MCF 10A (cell line): ENCODE measurements around the gene ZNF436. TPM values are rescaled to one million over a fixed set of nuclear protein-coding genes. Genes with fewer than 3 reads are reported as not detected.

ENCODE experiments used
- BruUV-seq: library from RNA; stranded (reverse); fragments of 400-500 nt; replicated peaks from 2 replicates; lab custom pipeline; 2021; lab: Mats Ljungman, UMichigan
- CTCF ChIA-PET: fragments of 300-600 bp; sonication (Branson Sonifier 250); formaldehyde crosslinking; extraction: SDS; loops from one replicate; lab custom pipeline; 2021; ENCODE audit warnings: antibody characterized with exemption, inconsistent platforms; lab: Yijun Ruan, JAX
- POLR2A ChIA-PET: fragments of 300-600, 350-650 bp; sonication (Branson Sonifier 250); formaldehyde crosslinking; extraction: SDS; loops from one replicate; lab custom pipeline; 2020; ENCODE audit warnings: antibody characterized with exemption, inconsistent platforms; lab: Yijun Ruan, JAX
- DNase-seq: peaks from one replicate; pipeline ENCODE4 v3.0.0-alpha.2; 2018; ENCODE audit not compliant: unreplicated experiment
- H3K27ac Mint-ChIP-seq: one replicate; pipeline ENCODE4 v1.8.0; 2022; ENCODE audit warnings: mild to moderate bottlenecking, low read depth, mixed read lengths; ENCODE audit not compliant: unreplicated experiment
- H3K27me3 Mint-ChIP-seq: one replicate; pipeline ENCODE4 v1.8.0; 2022; ENCODE audit warnings: mixed read lengths; ENCODE audit not compliant: insufficient read depth, unreplicated experiment
- H3K36me3 Mint-ChIP-seq: one replicate; pipeline ENCODE4 v1.8.0; 2022; ENCODE audit warnings: mild to moderate bottlenecking, moderate library complexity, mixed read lengths; ENCODE audit not compliant: insufficient read depth, unreplicated experiment
- H3K4me1 Mint-ChIP-seq: one replicate; pipeline ENCODE4 v1.8.0; 2022; ENCODE audit warnings: mixed read lengths; ENCODE audit not compliant: insufficient read depth, unreplicated experiment
- H3K4me3 Mint-ChIP-seq: one replicate; pipeline ENCODE4 v1.8.0; 2022; ENCODE audit warnings: mild to moderate bottlenecking, moderate library complexity, mixed read lengths; ENCODE audit not compliant: unreplicated experiment
- H3K9me3 Mint-ChIP-seq: one replicate; pipeline ENCODE4 v1.8.0; 2022; ENCODE audit warnings: mixed read lengths; ENCODE audit not compliant: unreplicated experiment
- intact Hi-C: fragments of 100-400 bp; cut with micrococcal nuclease; formaldehyde crosslinking; loops from 2 replicates; pipeline ENCODE4 v1.14.1; 2022
- total RNA-seq: library from RNA; stranded (reverse); gene quantifications from 2 replicates; pipeline ENCODE4 v1.2.3, GENCODE V29; 2022
- TF ChIP-seq, protein P1 (sequence below): fragments of 200-600 bp; IDR thresholded peaks from one replicate; pipeline ENCODE4 v1.8.0; 2022; ENCODE audit warnings: antibody characterized with exemption, mild to moderate bottlenecking; ENCODE audit not compliant: unreplicated experiment

Gene ZNF436
- total RNA-seq, 1 experiment from 2014 or later, result 6.5 TPM

DNA sequence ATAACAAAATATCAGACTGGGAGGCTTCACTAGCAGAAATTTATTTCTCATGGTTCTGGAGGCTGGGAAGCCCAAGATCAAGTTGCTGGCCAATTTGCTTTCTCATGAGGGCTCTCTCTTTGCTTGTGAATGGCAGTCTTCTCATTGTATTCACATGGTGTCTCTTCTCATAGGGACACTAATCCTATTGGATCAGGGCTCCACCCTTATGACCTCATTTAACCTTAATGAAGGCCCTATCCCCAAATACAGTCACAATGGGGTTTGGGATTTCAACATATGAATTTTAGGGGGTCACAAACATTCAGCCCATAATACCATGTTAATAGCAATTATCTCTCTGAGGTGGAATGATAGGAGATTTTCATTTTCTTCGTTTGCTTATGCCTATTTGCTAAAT is 29.6 kb upstream of the ZNF436 start:
- ChIA-PET CTCF (no interaction called here), POLR2A (interaction anchor here (5.7 kb wide), 1 partner anchor 13 kb away, joined by 65 read pairs; no protein-coding TSS in a partner anchor)
- H3K4me3 Mint-ChIP-seq, result no peak overlapping the region
- no peak overlapping the region for H3K27ac Mint-ChIP-seq
- BruUV-seq, result no TSS peak
- no peaks in the 10 kb centered on the region for H3K9me3 Mint-ChIP-seq
- no peaks in the 10 kb centered on the region for H3K27me3 Mint-ChIP-seq
- intact Hi-C loops, result no loop called here
- H3K36me3 Mint-ChIP-seq, result no peaks in the 10 kb centered on the region
- no peak for DNase-seq
- TF ChIP-seq, protein P1, sequence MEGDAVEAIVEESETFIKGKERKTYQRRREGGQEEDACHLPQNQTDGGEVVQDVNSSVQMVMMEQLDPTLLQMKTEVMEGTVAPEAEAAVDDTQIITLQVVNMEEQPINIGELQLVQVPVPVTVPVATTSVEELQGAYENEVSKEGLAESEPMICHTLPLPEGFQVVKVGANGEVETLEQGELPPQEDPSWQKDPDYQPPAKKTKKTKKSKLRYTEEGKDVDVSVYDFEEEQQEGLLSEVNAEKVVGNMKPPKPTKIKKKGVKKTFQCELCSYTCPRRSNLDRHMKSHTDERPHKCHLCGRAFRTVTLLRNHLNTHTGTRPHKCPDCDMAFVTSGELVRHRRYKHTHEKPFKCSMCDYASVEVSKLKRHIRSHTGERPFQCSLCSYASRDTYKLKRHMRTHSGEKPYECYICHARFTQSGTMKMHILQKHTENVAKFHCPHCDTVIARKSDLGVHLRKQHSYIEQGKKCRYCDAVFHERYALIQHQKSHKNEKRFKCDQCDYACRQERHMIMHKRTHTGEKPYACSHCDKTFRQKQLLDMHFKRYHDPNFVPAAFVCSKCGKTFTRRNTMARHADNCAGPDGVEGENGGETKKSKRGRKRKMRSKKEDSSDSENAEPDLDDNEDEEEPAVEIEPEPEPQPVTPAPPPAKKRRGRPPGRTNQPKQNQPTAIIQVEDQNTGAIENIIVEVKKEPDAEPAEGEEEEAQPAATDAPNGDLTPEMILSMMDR, result no peak
- H3K4me1 Mint-ChIP-seq, result peaks cover 28% of the 10 kb centered on the region

DNA sequence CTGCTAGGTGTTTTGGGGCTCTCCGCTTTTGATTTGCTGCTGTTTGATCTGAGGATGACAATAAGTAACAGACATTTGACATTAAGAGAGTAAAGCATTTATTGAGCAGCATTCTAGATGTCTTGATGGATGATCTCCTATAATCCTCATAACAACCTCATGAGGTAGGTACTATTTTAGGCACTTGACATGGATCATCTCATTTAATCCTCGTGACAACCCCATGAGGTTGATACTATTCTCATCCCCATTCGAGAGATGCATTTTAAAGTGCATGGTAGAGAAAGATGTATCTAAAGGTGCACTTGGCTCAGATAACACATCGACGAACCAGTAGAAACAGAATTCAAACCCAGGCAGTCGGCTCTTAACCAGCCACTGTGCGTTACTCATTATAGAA is 28.3 kb upstream of the ZNF436 start:
- Mint-ChIP-seq H3K4me3 (no peak overlapping the region), H3K4me1 (peaks cover 14% of the 10 kb centered on the region), H3K27ac (no peak overlapping the region), H3K36me3 (no peaks in the 10 kb centered on the region), H3K27me3 (no peaks in the 10 kb centered on the region), H3K9me3 (no peaks in the 10 kb centered on the region)
- intact Hi-C loops, result no loop called here
- TF ChIP-seq, protein P1, result no peak
- ChIA-PET POLR2A (no interaction called here), CTCF (no interaction called here)
- no peak for DNase-seq
- BruUV-seq, result no TSS peak

DNA sequence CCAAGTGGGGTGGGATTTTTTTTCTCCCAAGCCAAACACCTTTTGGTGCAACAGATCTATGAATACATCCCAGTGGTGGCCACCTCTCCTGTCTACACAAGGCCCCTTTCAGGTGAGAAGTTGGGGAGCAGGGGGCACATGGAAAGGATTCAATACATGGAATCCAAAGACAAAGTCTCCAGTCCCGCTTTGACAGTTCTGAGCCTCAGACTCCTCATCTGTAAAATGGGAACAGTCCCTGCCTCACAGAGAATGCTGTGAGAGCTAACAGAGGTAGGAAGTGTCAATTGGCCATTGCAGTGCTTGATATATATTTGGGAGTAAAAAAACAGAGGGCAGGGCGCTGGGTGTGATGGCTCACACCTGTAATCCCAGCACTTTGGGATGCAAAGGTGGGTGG is 26.7 kb upstream of the ZNF436 start:
- Mint-ChIP-seq H3K9me3 (no peaks in the 10 kb centered on the region), H3K4me3 (no peak overlapping the region), H3K4me1 (peaks cover 6% of the 10 kb centered on the region), H3K27me3 (no peaks in the 10 kb centered on the region), H3K36me3 (no peaks in the 10 kb centered on the region), H3K27ac (no peak overlapping the region)
- TF ChIP-seq, protein P1, result no peak
- no peak for DNase-seq
- CTCF ChIA-PET, result no interaction called here
- intact Hi-C loops, result no loop called here
- no TSS peak for BruUV-seq
- POLR2A ChIA-PET, result interaction anchor here (1.0 kb wide), 1 partner anchor 19 kb away, joined by 3 read pairs; no protein-coding TSS in a partner anchor

DNA sequence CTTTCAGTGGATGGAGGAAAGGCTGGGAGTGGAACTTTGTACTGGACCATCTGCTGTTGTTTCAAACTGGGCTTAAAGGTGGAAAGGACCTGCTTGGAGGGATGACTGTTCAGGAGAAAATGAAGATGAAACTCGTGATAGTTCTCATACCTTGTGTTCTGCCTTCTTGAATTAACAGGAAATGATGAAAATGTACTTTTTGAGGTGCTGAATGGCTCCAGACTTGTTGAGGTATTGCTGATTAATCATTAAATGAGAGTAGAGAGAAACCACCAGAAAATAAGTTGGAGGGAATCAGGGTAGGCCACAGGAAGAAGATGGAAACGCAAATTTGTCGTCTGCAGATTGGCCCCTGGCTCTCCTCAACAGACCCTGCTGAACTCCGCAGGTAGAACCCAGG is 26.2 kb upstream of the ZNF436 start:
- no TSS peak for BruUV-seq
- ChIA-PET POLR2A (interaction anchor here (2.5 kb wide), 1 partner anchor 51 kb away, joined by 7 read pairs; the partner anchor contains the start of gene HNRNPR), CTCF (interaction anchor here (0.5 kb wide), 1 partner anchor 173 kb away, joined by 3 read pairs; no protein-coding TSS in a partner anchor)
- TF ChIP-seq, protein P1, result no peak
- H3K27me3 Mint-ChIP-seq, result no peaks in the 10 kb centered on the region
- no peaks in the 10 kb centered on the region for H3K9me3 Mint-ChIP-seq
- intact Hi-C loops, result no loop called here
- H3K4me3 Mint-ChIP-seq, result no peak overlapping the region
- H3K4me1 Mint-ChIP-seq, result peaks cover 6% of the 10 kb centered on the region
- H3K27ac Mint-ChIP-seq, result no peak overlapping the region
- no peaks in the 10 kb centered on the region for H3K36me3 Mint-ChIP-seq
- no peak for DNase-seq
